ENCODE data around the gene KIAA0753.

Gene KIAA0753

GRCh38 chr17:6683081-6683684 lies 42.7 kb upstream of the KIAA0753 start:
- no peak overlapping the region for H3K9ac ChIP-seq (ENCODE audit: insufficient read length, low read depth)
- H3K4me3 ChIP-seq (ENCODE audit: insufficient read length, low read depth) = no peak overlapping the region
- no peaks in the 10 kb centered on the region for H3K9me3 ChIP-seq (ENCODE audit: insufficient read depth, low read length)
- H3K36me3 ChIP-seq (ENCODE audit: insufficient read depth, insufficient read length, low read length) = no peaks in the 10 kb centered on the region
- H3K4me1 ChIP-seq (ENCODE audit: insufficient read depth, insufficient read length) = no peaks in the 10 kb centered on the region
- no peak for DNase-seq (ENCODE audit: low read depth, low spot score)
- no peak for TF ChIP-seq YY1 (IDR thresholded peaks at IDR 0.05; ENCODE audit: insufficient read depth, insufficient read length)
- no peak for TF ChIP-seq ZNF274 (IDR thresholded peaks at IDR 0.05; ENCODE audit: low read depth, low read length)
- TF ChIP-seq SUZ12 (IDR thresholded peaks at IDR 0.05; ENCODE audit: extremely low read depth, insufficient read depth, insufficient read length) = no peak
- H3K27me3 ChIP-seq (ENCODE audit: insufficient read depth, insufficient read length) = no peaks in the 10 kb centered on the region

DNA sequence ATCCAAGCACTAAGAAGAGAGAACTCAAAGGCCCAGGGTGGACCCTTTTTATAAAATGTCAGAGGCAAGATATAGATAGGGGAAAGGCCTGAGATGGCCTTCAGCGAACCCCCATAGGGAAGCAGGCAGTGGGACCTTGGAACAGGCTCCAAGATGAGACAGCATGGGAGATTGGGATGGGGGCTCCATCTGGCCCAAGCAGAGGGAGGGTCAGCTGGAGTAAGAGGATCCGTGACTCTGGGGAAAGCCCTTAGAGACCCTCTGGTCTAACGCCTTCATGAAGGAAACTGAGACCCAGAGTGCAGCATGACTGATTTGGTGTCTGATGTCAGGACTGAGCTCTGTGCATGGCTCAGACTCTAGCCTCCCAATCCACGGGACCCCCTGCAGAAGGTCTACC lies 41.8 kb upstream of the KIAA0753 start:
- H3K27me3 ChIP-seq (ENCODE audit: insufficient read depth, insufficient read length) = no peaks in the 10 kb centered on the region
- H3K4me1 ChIP-seq (ENCODE audit: insufficient read depth, insufficient read length) = no peaks in the 10 kb centered on the region
- no peak overlapping the region for H3K4me3 ChIP-seq (ENCODE audit: insufficient read length, low read depth)
- TF ChIP-seq YY1 (IDR thresholded peaks at IDR 0.05; ENCODE audit: insufficient read depth, insufficient read length) = no peak
- no peak for TF ChIP-seq ZNF274 (IDR thresholded peaks at IDR 0.05; ENCODE audit: low read depth, low read length)
- no peak for TF ChIP-seq SUZ12 (IDR thresholded peaks at IDR 0.05; ENCODE audit: extremely low read depth, insufficient read depth, insufficient read length)
- H3K9ac ChIP-seq (ENCODE audit: insufficient read length, low read depth) = no peak overlapping the region
- no peaks in the 10 kb centered on the region for H3K9me3 ChIP-seq (ENCODE audit: insufficient read depth, low read length)
- no peak for DNase-seq (ENCODE audit: low read depth, low spot score)
- H3K36me3 ChIP-seq (ENCODE audit: insufficient read depth, insufficient read length, low read length) = no peaks in the 10 kb centered on the region

GRCh38 chr17:6681671-6682070 lies 41.2 kb upstream of the KIAA0753 start:
- TF ChIP-seq SUZ12 (IDR thresholded peaks at IDR 0.05; ENCODE audit: extremely low read depth, insufficient read depth, insufficient read length) (no peak), ZNF274 (IDR thresholded peaks at IDR 0.05; ENCODE audit: low read depth, low read length) (no peak), YY1 (IDR thresholded peaks at IDR 0.05; ENCODE audit: insufficient read depth, insufficient read length) (no peak)
- DNase-seq (ENCODE audit: low read depth, low spot score) = no peak
- Histone ChIP-seq H3K9me3 (ENCODE audit: insufficient read depth, low read length) (no peaks in the 10 kb centered on the region), H3K9ac (ENCODE audit: insufficient read length, low read depth) (no peak overlapping the region), H3K4me3 (ENCODE audit: insufficient read length, low read depth) (no peak overlapping the region), H3K36me3 (ENCODE audit: insufficient read depth, insufficient read length, low read length) (no peaks in the 10 kb centered on the region), H3K27me3 (ENCODE audit: insufficient read depth, insufficient read length) (no peaks in the 10 kb centered on the region), H3K4me1 (ENCODE audit: insufficient read depth, insufficient read length) (peaks cover 4% of the 10 kb centered on the region)

DNA sequence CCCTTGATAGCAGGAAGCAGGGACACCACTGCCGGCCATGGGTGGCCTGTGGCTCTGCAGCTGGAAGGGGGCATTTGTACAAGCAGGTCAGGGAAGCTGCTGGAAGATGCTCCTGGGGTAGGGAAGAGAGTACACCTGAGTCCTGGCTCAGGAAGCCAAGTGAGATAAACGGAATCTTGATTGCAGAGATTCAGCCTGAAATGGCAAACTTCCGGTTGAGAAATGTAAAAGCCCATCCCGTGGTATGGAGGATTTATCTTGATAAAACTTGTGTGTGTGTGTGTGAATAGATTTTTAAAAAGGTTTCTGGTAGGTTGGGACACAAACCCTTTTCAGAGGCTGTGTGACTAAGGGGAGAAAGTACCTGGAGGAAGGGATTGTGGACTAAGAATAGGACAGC lies 40.7 kb upstream of the KIAA0753 start:
- no peak overlapping the region for H3K9ac ChIP-seq (ENCODE audit: insufficient read length, low read depth)
- peaks cover 8% of the 10 kb centered on the region for H3K4me1 ChIP-seq (ENCODE audit: insufficient read depth, insufficient read length)
- DNase-seq (ENCODE audit: low read depth, low spot score) = no peak
- no peak overlapping the region for H3K4me3 ChIP-seq (ENCODE audit: insufficient read length, low read depth)
- no peaks in the 10 kb centered on the region for H3K36me3 ChIP-seq (ENCODE audit: insufficient read depth, insufficient read length, low read length)
- no peaks in the 10 kb centered on the region for H3K27me3 ChIP-seq (ENCODE audit: insufficient read depth, insufficient read length)
- TF ChIP-seq ZNF274 (IDR thresholded peaks at IDR 0.05; ENCODE audit: low read depth, low read length) (no peak), SUZ12 (IDR thresholded peaks at IDR 0.05; ENCODE audit: extremely low read depth, insufficient read depth, insufficient read length) (no peak), YY1 (IDR thresholded peaks at IDR 0.05; ENCODE audit: insufficient read depth, insufficient read length) (no peak)
- no peaks in the 10 kb centered on the region for H3K9me3 ChIP-seq (ENCODE audit: insufficient read depth, low read length)

DNA sequence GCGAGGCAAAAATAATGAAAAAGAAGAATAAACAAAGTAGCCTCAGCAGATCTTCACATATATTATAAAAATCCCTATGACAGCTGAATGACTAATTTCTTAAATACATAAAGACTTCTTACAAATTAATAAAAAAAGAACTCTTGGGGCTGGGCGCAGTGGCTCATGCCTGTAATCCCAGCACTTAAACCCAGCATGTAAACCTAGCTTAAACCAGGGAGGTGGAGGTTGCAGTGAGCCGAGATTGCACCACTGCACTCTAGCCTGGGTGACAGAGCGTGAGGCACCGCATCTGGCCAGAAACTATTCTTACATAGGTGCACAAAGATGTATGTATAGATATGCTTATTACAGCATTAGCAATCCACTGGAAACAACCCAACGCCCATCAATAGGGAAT lies 38.7 kb upstream of the KIAA0753 start:
- H3K9ac ChIP-seq (ENCODE audit: insufficient read length, low read depth) = no peak overlapping the region
- H3K27me3 ChIP-seq (ENCODE audit: insufficient read depth, insufficient read length) = no peaks in the 10 kb centered on the region
- DNase-seq (ENCODE audit: low read depth, low spot score) = no peak
- H3K36me3 ChIP-seq (ENCODE audit: insufficient read depth, insufficient read length, low read length) = no peaks in the 10 kb centered on the region
- H3K4me3 ChIP-seq (ENCODE audit: insufficient read length, low read depth) = no peak overlapping the region
- H3K4me1 ChIP-seq (ENCODE audit: insufficient read depth, insufficient read length) = peaks cover 8% of the 10 kb centered on the region
- TF ChIP-seq YY1 (IDR thresholded peaks at IDR 0.05; ENCODE audit: insufficient read depth, insufficient read length) = no peak
- H3K9me3 ChIP-seq (ENCODE audit: insufficient read depth, low read length) = no peaks in the 10 kb centered on the region

GRCh38 chr17:6677946-6678345 lies 37.4 kb upstream of the KIAA0753 start:
- TF ChIP-seq YY1 (IDR thresholded peaks at IDR 0.05; ENCODE audit: insufficient read depth, insufficient read length) (no peak), SUZ12 (IDR thresholded peaks at IDR 0.05; ENCODE audit: extremely low read depth, insufficient read depth, insufficient read length) (no peak), ZNF274 (IDR thresholded peaks at IDR 0.05; ENCODE audit: low read depth, low read length) (no peak)
- Histone ChIP-seq H3K27me3 (ENCODE audit: insufficient read depth, insufficient read length) (no peaks in the 10 kb centered on the region), H3K36me3 (ENCODE audit: insufficient read depth, insufficient read length, low read length) (no peaks in the 10 kb centered on the region), H3K4me1 (ENCODE audit: insufficient read depth, insufficient read length) (peaks cover 8% of the 10 kb centered on the region), H3K9me3 (ENCODE audit: insufficient read depth, low read length) (no peaks in the 10 kb centered on the region), H3K4me3 (ENCODE audit: insufficient read length, low read depth) (no peak overlapping the region), H3K9ac (ENCODE audit: insufficient read length, low read depth) (no peak overlapping the region)
- DNase-seq (ENCODE audit: low read depth, low spot score) = no peak

DNA sequence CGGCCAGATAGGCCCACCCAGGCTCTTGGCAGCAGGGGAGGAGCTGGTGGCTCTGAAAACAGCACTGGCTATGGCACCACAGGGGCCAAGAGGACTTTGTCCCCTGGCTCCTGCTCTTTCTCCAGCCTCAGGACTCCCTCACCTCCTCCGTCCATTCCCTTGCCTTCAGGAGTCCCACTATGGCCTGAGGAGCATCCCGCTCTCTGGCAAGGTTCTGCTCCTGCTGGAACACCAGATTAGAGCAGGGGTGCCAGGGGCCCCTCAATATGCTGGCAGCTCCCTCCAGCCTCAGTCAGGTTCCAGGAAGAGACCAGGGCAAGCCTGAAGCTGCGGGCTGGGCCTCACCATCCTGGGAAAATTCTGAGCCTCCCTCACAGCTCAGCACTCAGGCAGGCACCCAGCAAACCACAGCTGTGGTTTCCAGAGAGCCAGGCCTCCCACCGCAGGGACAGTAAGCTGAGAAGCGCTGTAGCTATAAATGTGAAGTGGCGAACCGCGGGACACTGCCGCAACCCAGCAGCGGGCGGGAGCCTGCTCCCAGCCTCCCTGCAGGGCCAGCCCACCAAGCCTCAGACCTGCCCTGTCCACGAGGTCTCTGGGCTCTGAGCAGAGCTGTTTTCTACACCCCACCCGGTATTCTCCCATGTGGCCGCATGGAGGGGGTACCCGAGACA lies 36.8 kb upstream of the KIAA0753 start:
- DNase-seq (ENCODE audit: low read depth, low spot score) = no peak
- TF ChIP-seq ZNF274 (IDR thresholded peaks at IDR 0.05; ENCODE audit: low read depth, low read length) (no peak), YY1 (IDR thresholded peaks at IDR 0.05; ENCODE audit: insufficient read depth, insufficient read length) (no peak), SUZ12 (IDR thresholded peaks at IDR 0.05; ENCODE audit: extremely low read depth, insufficient read depth, insufficient read length) (no peak)

More for the DNA sequence above, 36.8 kb upstream of the KIAA0753 start:
- H3K9ac ChIP-seq (ENCODE audit: insufficient read length, low read depth) = no peak overlapping the region
- no peaks in the 10 kb centered on the region for H3K36me3 ChIP-seq (ENCODE audit: insufficient read depth, insufficient read length, low read length)
- H3K27me3 ChIP-seq (ENCODE audit: insufficient read depth, insufficient read length) = no peaks in the 10 kb centered on the region
- H3K4me3 ChIP-seq (ENCODE audit: insufficient read length, low read depth) = no peak overlapping the region
- peaks cover 8% of the 10 kb centered on the region for H3K4me1 ChIP-seq (ENCODE audit: insufficient read depth, insufficient read length)
- no peaks in the 10 kb centered on the region for H3K9me3 ChIP-seq (ENCODE audit: insufficient read depth, low read length)
